H9 (cell line): ENCODE data around the gene NEURL1. TPM values are rescaled to one million over a fixed set of nuclear protein-coding genes. Genes with fewer than 3 reads are reported as not detected.

Experiments
- DNase-seq: peaks from one replicate; pipeline ENCODE4 v3.0.0-alpha.2; 2017
- H2AFZ ChIP-seq: one replicate; pipeline ENCODE4 v1.6.1; 2013; ENCODE audit warnings: mild to moderate bottlenecking, low read length, control low read depth, moderate library complexity
- H2AK5ac ChIP-seq: 2 replicates; pipeline ENCODE4 v1.6.1; 2013; ENCODE audit warnings: low read length, control low read depth, mixed read lengths; ENCODE audit not compliant: insufficient read length
- H2BK120ac ChIP-seq: one replicate; pipeline ENCODE4 v1.6.1; 2013; ENCODE audit warnings: low read depth, mild to moderate bottlenecking, low read length, control low read depth, inconsistent platforms; ENCODE audit not compliant: poor library complexity, severe bottlenecking
- H2BK12ac ChIP-seq: 2 replicates; pipeline ENCODE4 v1.6.1; 2013; ENCODE audit warnings: low read length, control low read depth, mixed read lengths, low read depth; ENCODE audit not compliant: insufficient read length
- H2BK15ac ChIP-seq: 2 replicates; pipeline ENCODE4 v1.6.1; 2013; ENCODE audit warnings: low read depth, low read length, control low read depth
- H2BK20ac ChIP-seq: one replicate; pipeline ENCODE4 v1.6.1; 2013; ENCODE audit warnings: low read depth, mild to moderate bottlenecking, low read length, control low read depth, inconsistent platforms; ENCODE audit not compliant: poor library complexity, severe bottlenecking
- H2BK5ac ChIP-seq: 2 replicates; pipeline ENCODE4 v1.6.1; 2013; ENCODE audit warnings: low read length, control low read depth, mixed read lengths; ENCODE audit not compliant: insufficient read length
- H3K14ac ChIP-seq: 2 replicates; pipeline ENCODE4 v1.6.1; 2013; ENCODE audit warnings: low read length, control low read depth; ENCODE audit not compliant: insufficient read depth
- H3K18ac ChIP-seq: 2 replicates; pipeline ENCODE4 v1.6.1; 2013; ENCODE audit warnings: low read depth, mild to moderate bottlenecking, mixed read lengths, low read length, control low read depth; ENCODE audit not compliant: insufficient read length
- H3K23ac ChIP-seq: 2 replicates; pipeline ENCODE4 v1.6.1; 2013; ENCODE audit warnings: low read length, control low read depth, mixed read lengths, low read depth; ENCODE audit not compliant: insufficient read length
- H3K23me2 ChIP-seq: 2 replicates; pipeline ENCODE4 v1.6.1; 2013; ENCODE audit warnings: low read depth, mild to moderate bottlenecking, mixed read lengths, low read length, control low read depth; ENCODE audit not compliant: insufficient read length, poor library complexity, severe bottlenecking
- H3K27ac ChIP-seq: 2 replicates; pipeline ENCODE4 v1.5.1; 2013; ENCODE audit warnings: low read length, control low read depth, mixed read lengths, low read depth; ENCODE audit not compliant: insufficient read length
- H3K27me3 ChIP-seq: 2 replicates; pipeline ENCODE4 v1.6.1; 2013; ENCODE audit warnings: low read length, control low read depth, inconsistent platforms; ENCODE audit not compliant: insufficient read depth
- H3K4ac ChIP-seq: 2 replicates; pipeline ENCODE4 v1.6.1; 2013; ENCODE audit warnings: low read depth, mild to moderate bottlenecking, control low read depth, inconsistent platforms, low read length, moderate library complexity
- H3K4me1 ChIP-seq: 2 replicates; pipeline ENCODE4 v1.6.1; 2013; ENCODE audit warnings: low read length, control low read depth, inconsistent platforms; ENCODE audit not compliant: insufficient read depth
- H3K4me2 ChIP-seq: 2 replicates; pipeline ENCODE4 v1.6.1; 2013; ENCODE audit warnings: low read length, control low read depth, mixed read lengths; ENCODE audit not compliant: insufficient read length, insufficient read depth
- H3K56ac ChIP-seq: 2 replicates; pipeline ENCODE4 v1.6.1; 2013; ENCODE audit warnings: low read depth, mild to moderate bottlenecking, mixed read lengths, low read length, control low read depth; ENCODE audit not compliant: insufficient read length
- H3K79me1 ChIP-seq: 2 replicates; pipeline ENCODE4 v1.6.1; 2013; ENCODE audit warnings: low read depth, mild to moderate bottlenecking, moderate library complexity, low read length, control low read depth, inconsistent platforms; ENCODE audit not compliant: insufficient read depth, poor library complexity, severe bottlenecking
- H3K79me2 ChIP-seq: 2 replicates; pipeline ENCODE4 v1.6.1; 2013; ENCODE audit warnings: low read length, control low read depth, inconsistent platforms; ENCODE audit not compliant: insufficient read depth
- H3K9ac ChIP-seq: 2 replicates; pipeline ENCODE4 v1.6.1; 2013; ENCODE audit warnings: low read length, control low read depth, mixed read lengths; ENCODE audit not compliant: insufficient read length; ENCODE audit errors: extremely low read depth
- H3K9me3 ChIP-seq: one replicate; pipeline ENCODE4 v1.6.1; 2013; ENCODE audit warnings: low read depth, low read length, inconsistent platforms; ENCODE audit not compliant: control insufficient read depth
- H3T11ph ChIP-seq: one replicate; pipeline ENCODE4 v1.6.1; 2013; ENCODE audit warnings: mild to moderate bottlenecking, low read length, control low read depth, inconsistent platforms
- H4K20me1 ChIP-seq: one replicate; pipeline ENCODE4 v1.6.1; 2013; ENCODE audit not compliant: control insufficient read depth, insufficient read length, insufficient read depth
- H4K5ac ChIP-seq: 2 replicates; pipeline ENCODE4 v1.6.1; 2013; ENCODE audit warnings: low read depth, mild to moderate bottlenecking, mixed read lengths, low read length, control low read depth; ENCODE audit not compliant: insufficient read length
- H4K8ac ChIP-seq: replicated peaks from 2 replicates; pipeline ENCODE4 v1.6.1; 2013; ENCODE audit warnings: low read length, control low read depth, mixed read lengths, low read depth; ENCODE audit not compliant: insufficient read length
- H4K91ac ChIP-seq: 2 replicates; pipeline ENCODE4 v1.6.1; 2013; ENCODE audit warnings: low read depth, mild to moderate bottlenecking, moderate library complexity, mixed read lengths, low read length, control low read depth; ENCODE audit not compliant: insufficient read length
- H3K27ac Mint-ChIP-seq, 3 experiments: 2 replicates in 2 of 3; 3 replicates in 1 of 3; pipeline ENCODE4 v1.8.0; 2020 to 2021; ENCODE audit warnings: mixed read lengths in 3 of 3, mild to moderate bottlenecking in 1 of 3, moderate library complexity in 1 of 3
- H3K27me3 Mint-ChIP-seq: 2 replicates; pipeline ENCODE4 v1.8.0; 2021; ENCODE audit warnings: low read depth, mild to moderate bottlenecking, moderate library complexity, mixed read lengths
- H3K36me3 Mint-ChIP-seq, 3 experiments: 2 replicates in 2 of 3; 3 replicates in 1 of 3; pipeline ENCODE4 v1.8.0; 2020 to 2021; ENCODE audit warnings: low read depth in 3 of 3, mixed read lengths in 3 of 3; ENCODE audit not compliant: insufficient read depth in 1 of 3
- H3K4me1 Mint-ChIP-seq, 2 experiments: 2 replicates each; pipeline ENCODE4 v1.8.0; 2020; ENCODE audit warnings: mixed read lengths in 2 of 2
- H3K4me3 Mint-ChIP-seq, 2 experiments: 2 replicates in 1 of 2; 3 replicates in 1 of 2; pipeline ENCODE4 v1.8.0; 2020 to 2021; ENCODE audit warnings: mild to moderate bottlenecking in 2 of 2, mixed read lengths in 2 of 2, moderate library complexity in 1 of 2
- H3K9me3 Mint-ChIP-seq, 2 experiments: 2 replicates in 1 of 2; 3 replicates in 1 of 2; pipeline ENCODE4 v1.8.0; 2020; ENCODE audit warnings: mild to moderate bottlenecking in 2 of 2, mixed read lengths in 2 of 2, moderate library complexity in 1 of 2
- WGBS: extraction: QIAGEN DNeasy Blood & Tissue Kit; methylation state at CpG from one replicate; pipeline ENCODE4 v1.1.7; 2013; ENCODE audit warnings: missing lambda C conversion rate, low lambda C conversion rate, mixed read lengths; ENCODE audit not compliant: insufficient read length; ENCODE audit errors: extremely low coverage; 5-methylcytosine and 5-hydroxymethylcytosine counted together
- total RNA-seq: library from RNA; stranded (reverse); gene quantifications from 2 replicates; pipeline ENCODE4 v1.2.1, GENCODE V29; 2021
- TF ChIP-seq, protein P1 (sequence below): fragments of 200-600 bp; sonication (generic); conservative IDR thresholded peaks from 3 replicates; pipeline ENCODE4 v1.8.0; 2021; ENCODE audit warnings: antibody characterized with exemption, mild to moderate bottlenecking

The NEURL1 gene
- total RNA-seq, 1 experiment from 2014 or later, result 1.2 TPM

- Histone ChIP-seq H3K27ac (no peak overlapping the region), H3K14ac (no peak overlapping the region), H3K56ac (no peak overlapping the region), H3K79me2 (no peaks in the 10 kb centered on the region), H4K5ac (no peak overlapping the region), H3K9ac (no peak overlapping the region), H4K8ac (no peak overlapping the region), H2BK5ac (no peak overlapping the region), H3K4me2 (no peak overlapping the region), H3K18ac (no peak overlapping the region), H2BK15ac (no peak overlapping the region), H3T11ph (no peak overlapping the region), H2AK5ac (no peak overlapping the region), H3K23ac (no peak overlapping the region), H3K27me3 (no peaks in the 10 kb centered on the region), H3K4me1 (no peaks in the 10 kb centered on the region), H3K9me3 (no peaks in the 10 kb centered on the region), H2AFZ (no peak overlapping the region), H2BK120ac (no peak overlapping the region), H4K91ac (no peak overlapping the region), H3K23me2 (no peaks in the 10 kb centered on the region), H4K20me1 (no peaks in the 10 kb centered on the region), H2BK12ac (no peak overlapping the region), H2BK20ac (no peak overlapping the region), H3K79me1 (no peaks in the 10 kb centered on the region), H3K4ac (no peak overlapping the region)
- TF ChIP-seq, protein P1, sequence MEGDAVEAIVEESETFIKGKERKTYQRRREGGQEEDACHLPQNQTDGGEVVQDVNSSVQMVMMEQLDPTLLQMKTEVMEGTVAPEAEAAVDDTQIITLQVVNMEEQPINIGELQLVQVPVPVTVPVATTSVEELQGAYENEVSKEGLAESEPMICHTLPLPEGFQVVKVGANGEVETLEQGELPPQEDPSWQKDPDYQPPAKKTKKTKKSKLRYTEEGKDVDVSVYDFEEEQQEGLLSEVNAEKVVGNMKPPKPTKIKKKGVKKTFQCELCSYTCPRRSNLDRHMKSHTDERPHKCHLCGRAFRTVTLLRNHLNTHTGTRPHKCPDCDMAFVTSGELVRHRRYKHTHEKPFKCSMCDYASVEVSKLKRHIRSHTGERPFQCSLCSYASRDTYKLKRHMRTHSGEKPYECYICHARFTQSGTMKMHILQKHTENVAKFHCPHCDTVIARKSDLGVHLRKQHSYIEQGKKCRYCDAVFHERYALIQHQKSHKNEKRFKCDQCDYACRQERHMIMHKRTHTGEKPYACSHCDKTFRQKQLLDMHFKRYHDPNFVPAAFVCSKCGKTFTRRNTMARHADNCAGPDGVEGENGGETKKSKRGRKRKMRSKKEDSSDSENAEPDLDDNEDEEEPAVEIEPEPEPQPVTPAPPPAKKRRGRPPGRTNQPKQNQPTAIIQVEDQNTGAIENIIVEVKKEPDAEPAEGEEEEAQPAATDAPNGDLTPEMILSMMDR, result no peak
- Mint-ChIP-seq H3K4me3 (no peak overlapping the region), H3K4me1 (peaks cover 6 to 19% of the 10 kb centered on the region in 2 experiments), H3K36me3 (peaks cover 3 to 27% (median 7%) of the 10 kb centered on the region in 3 experiments), H3K27ac (no peak overlapping the region), H3K9me3 (peaks cover 32 to 45% of the 10 kb centered on the region in 2 experiments), H3K27me3 (peaks cover 2% of the 10 kb centered on the region; the same call in 1 of the 2 replicates)
- DNase-seq, result no peak
- WGBS, result no CpG with 5 or more reads among the region's 1 CpG
Observed at GRCh38 chr10:103529539-103529938, 36.0 kb downstream of the NEURL1 start.
